K562 (cell line): ENCODE results near the gene EFNA5. TPM values are rescaled to one million over a fixed set of nuclear protein-coding genes. Genes with fewer than 3 reads are reported as not detected.

Experiments
- ATAC-seq: fragments of 200-7000 bp; cut with Tn5 transposase; 3 replicates; pipeline ENCODE4 v1.9.1; 2020; ENCODE audit warnings: moderate library complexity
- BruUV-seq: library from RNA; stranded (reverse); fragments of 400-500 nt; replicated peaks from 2 replicates; lab custom pipeline; 2021; lab: Mats Ljungman, UMichigan
- CTCF ChIA-PET: fragments of 300-600 bp; formaldehyde crosslinking; extraction: SDS; loops from one replicate; lab custom pipeline; 2021; ENCODE audit warnings: low intra/inter-chr PET ratio; lab: Yijun Ruan, JAX
- POLR2A ChIA-PET: fragments of 300-600, 350-650 bp; sonication (Branson Sonifier 250); formaldehyde crosslinking; extraction: SDS; loops from one replicate; lab custom pipeline; 2021; ENCODE audit warnings: antibody characterized with exemption, inconsistent platforms; lab: Yijun Ruan, JAX
- DNase-seq, 4 experiments: peaks; one replicate each; pipeline versions ENCODE4 v3.0.0 to v3.0.0-alpha.2; 2011 to 2018; ENCODE audit warnings: low spot score in 3 of 4, mixed read lengths in 3 of 4; ENCODE audit errors: extremely low read depth in 1 of 4
- FAIRE-seq: peaks from 2 replicates; lab custom pipeline; 2011; peaks lifted over from hg19 to GRCh38; lab: Jason Lieb, UNC
- H2AFZ ChIP-seq: 2 replicates; pipeline ENCODE4 v1.6.0; 2011; ENCODE audit warnings: low read depth, low read length, control low read depth, inconsistent platforms
- H3K27ac ChIP-seq: fragments of 200-600 bp; 3 replicates; pipeline ENCODE4 v1.8.0; 2011; ENCODE audit warnings: low read depth, mild to moderate bottlenecking, control low read depth, inconsistent platforms, low read length, moderate library complexity, mixed read lengths; ENCODE audit errors: extremely low read depth
- H3K27me3 ChIP-seq, 2 experiments: fragments of 300-600 bp in 1 of 2; 2 replicates in 1 of 2; 3 replicates in 1 of 2; pipeline versions ENCODE4 v1.6.0 to v1.8.0; 2011; ENCODE audit warnings: inconsistent platforms in 2 of 2, low read length in 2 of 2, mild to moderate bottlenecking in 1 of 2, mixed read lengths in 1 of 2, moderate library complexity in 1 of 2; ENCODE audit not compliant: control insufficient read depth in 2 of 2, insufficient read depth in 2 of 2
- H3K36me3 ChIP-seq: fragments of 300-600 bp; 3 replicates; pipeline ENCODE4 v1.8.0; 2011; ENCODE audit warnings: mild to moderate bottlenecking, low read length, inconsistent platforms; ENCODE audit not compliant: control insufficient read depth, insufficient read depth
- H3K4me1 ChIP-seq, 2 experiments: fragments of 200-600 bp in 1 of 2; replicated peaks in 1 of 2; 2 replicates in 1 of 2; 3 replicates in 1 of 2; pipeline versions ENCODE4 v1.5.1 to v1.8.0; 2011; ENCODE audit warnings: inconsistent platforms in 2 of 2, low read length in 2 of 2, mild to moderate bottlenecking in 1 of 2, mixed read lengths in 1 of 2, moderate library complexity in 1 of 2; ENCODE audit not compliant: control insufficient read depth in 2 of 2, insufficient read depth in 2 of 2
- H3K4me2 ChIP-seq: 2 replicates; pipeline ENCODE4 v1.6.1; 2011; ENCODE audit warnings: low read length, control low read depth, inconsistent platforms, mixed read lengths; ENCODE audit not compliant: insufficient read depth
- H3K4me3 ChIP-seq: fragments of 200-600 bp; sonication (generic), shearing (Covaris generic); 2 replicates; pipeline ENCODE4 v1.5.1; 2016; ENCODE audit warnings: control low read depth, inconsistent platforms
- H3K79me2 ChIP-seq: fragments of 200-600 bp; 3 replicates; pipeline ENCODE4 v1.8.0; 2011; ENCODE audit warnings: low read length, inconsistent platforms; ENCODE audit not compliant: control insufficient read depth, insufficient read depth
- H3K9ac ChIP-seq, 2 experiments: 2 replicates each; pipeline versions ENCODE4 v1.6.0 to v1.6.1; 2011; ENCODE audit warnings: low read depth in 2 of 2, low read length in 2 of 2, control low read depth in 1 of 2, inconsistent platforms in 1 of 2, mild to moderate bottlenecking in 1 of 2, mixed read lengths in 1 of 2; ENCODE audit not compliant: insufficient read depth in 1 of 2
- H3K9me1 ChIP-seq: one replicate; pipeline ENCODE4 v1.6.0; 2011; ENCODE audit warnings: inconsistent platforms, mild to moderate bottlenecking, low read length, moderate library complexity; ENCODE audit not compliant: control insufficient read depth, insufficient read depth
- H3K9me3 ChIP-seq: replicated peaks from 2 replicates; pipeline ENCODE4 v1.5.1; 2011; ENCODE audit warnings: low read depth, low read length, inconsistent platforms; ENCODE audit not compliant: control insufficient read depth, insufficient read depth
- H4K20me1 ChIP-seq: replicated peaks from 2 replicates; pipeline ENCODE4 v1.6.1; 2011; ENCODE audit warnings: low read length, inconsistent platforms, mixed read lengths; ENCODE audit not compliant: control insufficient read depth, insufficient read depth
- GTF2F1 ChIP-seq: IDR thresholded peaks from 2 replicates; pipeline ENCODE4 v1.6.1; 2011; ENCODE audit warnings: low read depth, low read length, improper control_type of control experiment
- NRF1 ChIP-seq, 2 experiments: fragments of 450-650 bp; IDR thresholded peaks in 1 of 2; conservative IDR thresholded peaks in 1 of 2; 2 replicates each; pipeline ENCODE4 v1.6.1; 2014; ENCODE audit warnings: mild to moderate bottlenecking in 2 of 2
- POLR2AphosphoS5 ChIP-seq: IDR thresholded peaks from 2 replicates; pipeline ENCODE4 v1.6.1; 2011; ENCODE audit warnings: mild to moderate bottlenecking, low read depth, low read length, moderate library complexity; ENCODE audit not compliant: control insufficient read depth, insufficient read depth
- PYGO2 ChIP-seq: fragments of 450-650 bp; IDR thresholded peaks from 2 replicates; pipeline ENCODE4 v1.6.1; 2016; ENCODE audit warnings: mild to moderate bottlenecking, missing genetic modification characterization, moderate library complexity, missing compliant biosample characterization
- RBM22 ChIP-seq: fragments of 200-400 bp; formaldehyde crosslinking; IDR thresholded peaks from 2 replicates; pipeline ENCODE4 v1.6.1; 2018; ENCODE audit warnings: low read length, low read depth; ENCODE audit not compliant: poor library complexity, severe bottlenecking
- RBM39 ChIP-seq: fragments of 200-400 bp; formaldehyde crosslinking; optimal IDR thresholded peaks from 2 replicates; pipeline ENCODE3; 2018; ENCODE audit warnings: low read depth, low read length
- SMARCB1 ChIP-seq: IDR thresholded peaks from 2 replicates; pipeline ENCODE4 v1.6.1; 2011; ENCODE audit warnings: improper control_type of control experiment, low read depth; ENCODE audit not compliant: insufficient read length
- SRSF9 ChIP-seq: fragments of 200-400 bp; formaldehyde crosslinking; IDR thresholded peaks from 2 replicates; pipeline ENCODE4 v1.6.1; 2017; ENCODE audit warnings: low read depth, low read length, borderline replicate concordance
- TAF1 ChIP-seq: IDR thresholded peaks from 2 replicates; pipeline ENCODE4 v1.6.1; 2011; ENCODE audit warnings: mild to moderate bottlenecking, low read length, moderate library complexity; ENCODE audit not compliant: insufficient read depth, control insufficient read depth, severe bottlenecking; ENCODE audit errors: extremely low read depth
- TGIF2 ChIP-seq: sonication (generic); formaldehyde crosslinking; IDR thresholded peaks from 2 replicates; pipeline ENCODE4 v1.8.1; 2022; ENCODE audit warnings: mild to moderate bottlenecking, missing genetic modification reagents, moderate library complexity
- YBX1 ChIP-seq: fragments of 450-650 bp; IDR thresholded peaks from 2 replicates; pipeline ENCODE4 v1.7.1; 2016; ENCODE audit warnings: mild to moderate bottlenecking
- ZNF699 ChIP-seq: fragments of 250-450 bp; sonication (Bioruptor Pico); IDR thresholded peaks from 2 replicates; pipeline ENCODE4 v1.8.0; 2021; ENCODE audit warnings: mild to moderate bottlenecking, moderate library complexity; ENCODE audit not compliant: insufficient replicate concordance
- WGBS: fragments of 100-300 bp; shearing (Covaris generic); methylation state at CpG from one replicate; pipeline ENCODE4 v1.1.6; 2016; ENCODE audit warnings: low coverage, mixed read lengths; ENCODE audit not compliant: insufficient coverage; ENCODE audit errors: missing lambda C conversion rate; 5-methylcytosine and 5-hydroxymethylcytosine counted together
- in situ Hi-C: fragments of 300-500 bp; cut with MboI; formaldehyde crosslinking; loops from 4 replicates; pipeline ENCODE4 v1.15.0; 2018; ENCODE audit warnings: inconsistent platforms, mixed read lengths
- intact Hi-C: fragments of 100-400 bp; cut with micrococcal nuclease; formaldehyde crosslinking; loops from 2 replicates; pipeline ENCODE4 v1.14.2; 2022
- polyA plus RNA-seq, 8 experiments: library from polyadenylated mRNA; depleted of rRNA in 4 of 8; stranded (reverse) in 5 of 8; unstranded in 3 of 8; fragments of >200 nt; fragmentation: Nextera tagmentation in 2 of 8; fragmentation: Illumina TruSeq in 1 of 8; extraction: Ambion mirVana in 2 of 8; extraction: Trizol in 1 of 8; gene quantifications; 2 replicates each; pipeline versions ENCODE4 v1.2.1 to v1.2.3, GENCODE V29; 2011 to 2014; ENCODE audit warnings: inconsistent platforms in 1 of 8, missing spikeins in 1 of 8
- total RNA-seq, 7 experiments: library from RNA; depleted of rRNA in 6 of 7; stranded (reverse); fragments of >200 nt in 6 of 7; fragmentation: Illumina TruSeq in 2 of 7; extraction: Trizol in 2 of 7; gene quantifications; 2 replicates each; pipeline versions ENCODE4 v1.2.1 to v1.2.3, GENCODE V29; 2011 to 2021; ENCODE audit warnings: low replicate concordance in 1 of 7
- TF ChIP-seq, protein P1 (sequence below): fragments of 200-800 bp; sonication (Bioruptor generic); IDR thresholded peaks from 2 replicates; pipeline ENCODE4 v1.6.1; 2017; ENCODE audit warnings: missing genetic modification characterization, missing compliant biosample characterization
- TF ChIP-seq, protein P2 (sequence below): fragments of 250-450 bp; sonication (Bioruptor Pico); IDR thresholded peaks from 2 replicates; pipeline ENCODE4 v1.8.0; 2021; ENCODE audit warnings: moderate library complexity, mild to moderate bottlenecking, inconsistent platforms

The EFNA5 gene
- total and polyA plus RNA-seq, 9 of the 15 experiments (the other 6 are each of a cell fraction or from before 2014, with no cell fraction given): 0.20 TPM; not detected in 8

DNA sequence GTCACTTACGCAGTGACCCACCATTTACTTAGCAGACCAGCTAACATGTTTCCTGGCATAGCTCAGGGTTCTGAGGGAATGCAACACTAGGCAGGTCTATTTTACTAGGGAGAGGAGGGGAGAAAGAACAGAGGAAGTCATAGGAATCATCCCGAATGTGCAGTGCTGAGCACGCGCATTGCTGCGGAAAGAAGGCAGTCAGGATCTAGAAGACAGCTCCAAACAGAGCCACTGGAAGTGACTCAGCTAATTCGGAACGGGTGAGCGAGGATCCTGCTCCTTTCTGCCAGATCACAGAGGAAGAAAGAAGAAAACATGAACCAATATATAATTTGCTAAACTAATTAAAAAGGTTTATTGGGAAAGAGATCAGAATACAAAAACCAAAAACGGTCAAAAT is 339.8 kb downstream of the EFNA5 start:
- ChIA-PET POLR2A (no interaction called here), CTCF (no interaction called here)
- in situ Hi-C loops (no loop called here), intact Hi-C loops (no loop called here)
- no peak overlapping the region for H3K9ac ChIP-seq
- FAIRE-seq (no peak), DNase-seq (no peak), ATAC-seq (no peak)
- no peak overlapping the region for H2AFZ ChIP-seq
- no peak overlapping the region for H3K4me3 ChIP-seq
- no peaks in the 10 kb centered on the region for H3K9me1 ChIP-seq
- H3K27ac ChIP-seq: no peak overlapping the region
- no peaks in the 10 kb centered on the region for H3K36me3 ChIP-seq
- 0 out of 2 replicates have a peak, but pooled peaks cover 3% of the 10 kb centered on the region for H3K9me3 ChIP-seq
- no peak overlapping the region for H3K4me2 ChIP-seq
- under 1% methylated on average over 9 of the region's 9 CpGs for WGBS
- H4K20me1 ChIP-seq: no peaks in the 10 kb centered on the region
- TF ChIP-seq, protein P1, sequence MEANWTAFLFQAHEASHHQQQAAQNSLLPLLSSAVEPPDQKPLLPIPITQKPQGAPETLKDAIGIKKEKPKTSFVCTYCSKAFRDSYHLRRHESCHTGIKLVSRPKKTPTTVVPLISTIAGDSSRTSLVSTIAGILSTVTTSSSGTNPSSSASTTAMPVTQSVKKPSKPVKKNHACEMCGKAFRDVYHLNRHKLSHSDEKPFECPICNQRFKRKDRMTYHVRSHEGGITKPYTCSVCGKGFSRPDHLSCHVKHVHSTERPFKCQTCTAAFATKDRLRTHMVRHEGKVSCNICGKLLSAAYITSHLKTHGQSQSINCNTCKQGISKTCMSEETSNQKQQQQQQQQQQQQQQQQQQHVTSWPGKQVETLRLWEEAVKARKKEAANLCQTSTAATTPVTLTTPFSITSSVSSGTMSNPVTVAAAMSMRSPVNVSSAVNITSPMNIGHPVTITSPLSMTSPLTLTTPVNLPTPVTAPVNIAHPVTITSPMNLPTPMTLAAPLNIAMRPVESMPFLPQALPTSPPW (CRISPR knock-in tag): no peak
- TF ChIP-seq ZNF699 (CRISPR knock-in tag) (no peak), NRF1 (conservative IDR thresholded peaks at IDR 0.05 in 1 of 2, IDR thresholded peaks at IDR 0.05 in 1 of 2) (peak; percentile 18 to 51; a peak in 2 of 4 replicates)
- no TSS peak for BruUV-seq
- H3K79me2 ChIP-seq: no peaks in the 10 kb centered on the region
- no peaks in the 10 kb centered on the region for H3K27me3 ChIP-seq
- H3K4me1 ChIP-seq: no peaks in the 10 kb centered on the region

DNA sequence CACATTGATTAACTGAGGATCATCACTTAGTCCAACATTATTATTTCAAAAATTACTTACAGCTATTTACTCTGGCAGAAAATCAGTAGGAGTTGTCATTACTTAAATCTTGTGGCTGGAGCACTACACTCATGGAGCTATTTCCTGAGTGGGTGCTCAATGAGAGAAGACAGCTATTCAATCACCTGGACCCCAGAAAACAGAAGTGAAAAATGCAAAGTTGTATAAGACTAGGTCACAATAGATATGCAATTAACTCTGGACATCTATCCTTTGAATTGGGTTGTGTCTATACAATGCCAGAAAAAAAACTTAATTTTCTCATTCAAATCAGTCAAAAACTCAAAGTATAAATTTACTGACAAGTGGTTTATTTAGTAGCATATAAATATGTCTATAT is 340.9 kb downstream of the EFNA5 start:
- in situ Hi-C loops: no loop called here
- no peaks in the 10 kb centered on the region for H3K9me3 ChIP-seq
- ChIA-PET POLR2A (no interaction called here), CTCF (no interaction called here)
- H3K4me2 ChIP-seq: no peak overlapping the region
- FAIRE-seq: no peak
- no peak overlapping the region for H3K4me3 ChIP-seq
- no peaks in the 10 kb centered on the region for H3K36me3 ChIP-seq
- H3K27ac ChIP-seq: no peak overlapping the region
- no TSS peak for BruUV-seq
- H2AFZ ChIP-seq: no peak overlapping the region
- no peaks in the 10 kb centered on the region for H3K9me1 ChIP-seq
- no peaks in the 10 kb centered on the region for H3K4me1 ChIP-seq
- H3K79me2 ChIP-seq: no peaks in the 10 kb centered on the region
- DNase-seq: no peak
- H3K27me3 ChIP-seq: no peaks in the 10 kb centered on the region
- intact Hi-C loops: no loop called here
- H4K20me1 ChIP-seq: no peaks in the 10 kb centered on the region
- H3K9ac ChIP-seq: no peak overlapping the region
- ATAC-seq: no peak
- TF ChIP-seq TGIF2 (CRISPR knock-in tag) (no peak), SRSF9 (no peak), POLR2AphosphoS5 (no peak), PYGO2 (tag) (no peak), RBM39 (no peak), GTF2F1 (no peak), YBX1 (no peak), RBM22 (no peak), SMARCB1 (no peak), TAF1 (no peak)
- TF ChIP-seq, protein P2, sequence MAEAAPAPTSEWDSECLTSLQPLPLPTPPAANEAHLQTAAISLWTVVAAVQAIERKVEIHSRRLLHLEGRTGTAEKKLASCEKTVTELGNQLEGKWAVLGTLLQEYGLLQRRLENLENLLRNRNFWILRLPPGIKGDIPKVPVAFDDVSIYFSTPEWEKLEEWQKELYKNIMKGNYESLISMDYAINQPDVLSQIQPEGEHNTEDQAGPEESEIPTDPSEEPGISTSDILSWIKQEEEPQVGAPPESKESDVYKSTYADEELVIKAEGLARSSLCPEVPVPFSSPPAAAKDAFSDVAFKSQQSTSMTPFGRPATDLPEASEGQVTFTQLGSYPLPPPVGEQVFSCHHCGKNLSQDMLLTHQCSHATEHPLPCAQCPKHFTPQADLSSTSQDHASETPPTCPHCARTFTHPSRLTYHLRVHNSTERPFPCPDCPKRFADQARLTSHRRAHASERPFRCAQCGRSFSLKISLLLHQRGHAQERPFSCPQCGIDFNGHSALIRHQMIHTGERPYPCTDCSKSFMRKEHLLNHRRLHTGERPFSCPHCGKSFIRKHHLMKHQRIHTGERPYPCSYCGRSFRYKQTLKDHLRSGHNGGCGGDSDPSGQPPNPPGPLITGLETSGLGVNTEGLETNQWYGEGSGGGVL: no peak
